Measurements from ENCODE around the gene REXO2. TPM values are rescaled to one million over a fixed set of nuclear protein-coding genes. Genes with fewer than 3 reads are reported as not detected.

REXO2 gene
- total RNA-seq, 1 experiment from 2014 or later = 72.5 TPM

DNA sequence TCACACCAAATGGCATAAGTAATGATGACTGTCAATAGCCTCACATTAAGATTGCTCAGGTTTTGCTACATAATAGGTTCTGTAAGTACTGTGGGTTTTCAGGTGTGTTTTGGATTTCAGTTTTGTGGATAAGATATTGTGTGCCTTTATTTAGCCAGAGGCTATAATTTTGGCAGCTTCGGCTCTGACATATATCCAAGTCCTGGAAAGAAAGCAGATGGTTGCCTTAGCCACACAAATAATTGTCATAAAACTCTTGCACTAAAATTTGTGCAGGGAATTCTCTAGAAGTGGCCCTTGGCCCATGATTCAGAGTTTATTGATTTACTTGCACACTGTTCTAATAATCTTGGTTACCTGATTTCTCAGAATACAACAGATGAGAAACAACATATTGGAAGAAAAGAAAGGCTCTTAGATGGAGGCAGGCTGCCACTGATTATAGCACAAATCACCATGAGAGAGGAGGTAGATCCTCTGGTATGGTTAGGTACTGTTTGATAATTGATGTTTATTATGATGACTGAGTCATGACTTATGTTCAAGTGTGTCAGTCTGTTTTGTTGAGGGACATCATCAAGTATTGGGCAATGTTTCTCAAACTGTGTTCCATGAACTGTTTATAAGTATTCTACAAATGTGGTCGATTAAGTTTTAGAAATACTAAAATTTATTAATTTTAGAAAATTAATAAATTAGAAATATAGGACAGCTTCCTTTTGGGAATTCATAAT is 9.6 kb downstream of the REXO2 start (continued):
- TF ChIP-seq ZBTB33 (IDR thresholded peaks at IDR 0.05; ENCODE audit: extremely low read depth, insufficient replicate concordance, low read length) (no peak), SRF (IDR thresholded peaks at IDR 0.05; ENCODE audit: low read depth) (no peak)

DNA sequence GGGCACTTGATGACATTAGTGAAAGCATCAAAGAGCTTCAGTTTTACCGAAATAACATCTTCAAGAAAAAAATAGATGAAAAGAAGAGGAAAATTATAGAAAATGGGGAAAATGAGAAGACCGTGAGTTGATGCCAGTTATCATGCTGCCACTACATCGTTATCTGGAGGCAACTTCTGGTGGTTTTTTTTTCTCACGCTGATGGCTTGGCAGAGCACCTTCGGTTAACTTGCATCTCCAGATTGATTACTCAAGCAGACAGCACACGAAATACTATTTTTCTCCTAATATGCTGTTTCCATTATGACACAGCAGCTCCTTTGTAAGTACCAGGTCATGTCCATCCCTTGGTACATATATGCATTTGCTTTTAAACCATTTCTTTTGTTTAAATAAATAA is 10.6 kb downstream of the REXO2 start:
- H3K9me3 ChIP-seq (ENCODE audit: control insufficient read depth in 1 of 2, insufficient read depth in 1 of 2, low read depth in 1 of 2, low read length in 2 of 2) = no peaks in the 10 kb centered on the region
- no TSS peak for BruUV-seq (replicated peaks)
- CTCF ChIA-PET = no interaction called here
- no peaks in the 10 kb centered on the region for H3K27me3 ChIP-seq (ENCODE audit: insufficient read depth, low read length)
- H3K27ac ChIP-seq (ENCODE audit: low read depth, low read length) = no peak overlapping the region
- intact Hi-C loops (cut with micrococcal nuclease) = no loop called here
- H3K4me3 ChIP-seq (replicated peaks in 1 of 2; ENCODE audit: low read depth in 1 of 2, low read length in 2 of 2) = no peak overlapping the region
- no peaks in the 10 kb centered on the region for H4K20me1 ChIP-seq (ENCODE audit: insufficient read depth)
- DNase-seq (ENCODE audit: low read depth, low spot score) (no peak), ATAC-seq (no peak)
- H3K4me2 ChIP-seq (ENCODE audit: low read length) = no peak overlapping the region
- POLR2A ChIA-PET = no interaction called here
- peaks cover 6 to 20% of the 10 kb centered on the region in 2 experiments; a peak in 3 of 4 replicates for H3K36me3 ChIP-seq (ENCODE audit: control insufficient read depth in 1 of 2, insufficient read depth in 2 of 2, low read length in 2 of 2)
- H3K79me2 ChIP-seq (ENCODE audit: insufficient read depth, low read length) = peaks cover 22% of the 10 kb centered on the region
- no peaks in the 10 kb centered on the region for H3K4me1 ChIP-seq (ENCODE audit: control insufficient read depth in 1 of 2, insufficient read depth in 2 of 2, low read length in 2 of 2)
- H2AFZ ChIP-seq (ENCODE audit: low read depth, low read length, poor library complexity, severe bottlenecking) = no peak overlapping the region
- no peak overlapping the region for H3K9ac ChIP-seq (ENCODE audit: low read length)
- RAD21 ChIA-PET (ENCODE audit: low non-redundant PET in 1 of 2, low total read pairs in 2 of 2, uncharacterized antibody in 2 of 2, unreplicated experiment in 2 of 2) = no interaction called here
- no peaks in the 10 kb centered on the region for H3K9me2 ChIP-seq (ENCODE audit: insufficient read depth)
- TF ChIP-seq CEBPB (IDR thresholded peaks at IDR 0.05; ENCODE audit: low read depth) = no peak
- no peak for TF ChIP-seq POLR2AphosphoS5 (IDR thresholded peaks at IDR 0.05; ENCODE audit: low read depth, low read length)
- TF ChIP-seq YY1 (IDR thresholded peaks at IDR 0.05; ENCODE audit: extremely low read depth, insufficient replicate concordance, low read depth, low read length) = no peak
- TF ChIP-seq EZH2phosphoT487 (IDR thresholded peaks at IDR 0.05; ENCODE audit: borderline replicate concordance) = no peak
- no peak for TF ChIP-seq ZBTB33 (IDR thresholded peaks at IDR 0.05; ENCODE audit: extremely low read depth, insufficient replicate concordance, low read length)
- TF ChIP-seq, protein P1, sequence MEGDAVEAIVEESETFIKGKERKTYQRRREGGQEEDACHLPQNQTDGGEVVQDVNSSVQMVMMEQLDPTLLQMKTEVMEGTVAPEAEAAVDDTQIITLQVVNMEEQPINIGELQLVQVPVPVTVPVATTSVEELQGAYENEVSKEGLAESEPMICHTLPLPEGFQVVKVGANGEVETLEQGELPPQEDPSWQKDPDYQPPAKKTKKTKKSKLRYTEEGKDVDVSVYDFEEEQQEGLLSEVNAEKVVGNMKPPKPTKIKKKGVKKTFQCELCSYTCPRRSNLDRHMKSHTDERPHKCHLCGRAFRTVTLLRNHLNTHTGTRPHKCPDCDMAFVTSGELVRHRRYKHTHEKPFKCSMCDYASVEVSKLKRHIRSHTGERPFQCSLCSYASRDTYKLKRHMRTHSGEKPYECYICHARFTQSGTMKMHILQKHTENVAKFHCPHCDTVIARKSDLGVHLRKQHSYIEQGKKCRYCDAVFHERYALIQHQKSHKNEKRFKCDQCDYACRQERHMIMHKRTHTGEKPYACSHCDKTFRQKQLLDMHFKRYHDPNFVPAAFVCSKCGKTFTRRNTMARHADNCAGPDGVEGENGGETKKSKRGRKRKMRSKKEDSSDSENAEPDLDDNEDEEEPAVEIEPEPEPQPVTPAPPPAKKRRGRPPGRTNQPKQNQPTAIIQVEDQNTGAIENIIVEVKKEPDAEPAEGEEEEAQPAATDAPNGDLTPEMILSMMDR (IDR thresholded peaks at IDR 0.05 in 2 of 3, conservative IDR thresholded peaks at IDR 0.05 in 1 of 3; ENCODE audit: borderline replicate concordance in 1 of 3, insufficient read depth in 1 of 3, low read depth in 2 of 3, low read length in 2 of 3) = no peak
- no peak for TF ChIP-seq POLR2A (IDR thresholded peaks at IDR 0.05; ENCODE audit: borderline replicate concordance, extremely low read depth, insufficient read depth, insufficient read length)
- TF ChIP-seq, protein P2, sequence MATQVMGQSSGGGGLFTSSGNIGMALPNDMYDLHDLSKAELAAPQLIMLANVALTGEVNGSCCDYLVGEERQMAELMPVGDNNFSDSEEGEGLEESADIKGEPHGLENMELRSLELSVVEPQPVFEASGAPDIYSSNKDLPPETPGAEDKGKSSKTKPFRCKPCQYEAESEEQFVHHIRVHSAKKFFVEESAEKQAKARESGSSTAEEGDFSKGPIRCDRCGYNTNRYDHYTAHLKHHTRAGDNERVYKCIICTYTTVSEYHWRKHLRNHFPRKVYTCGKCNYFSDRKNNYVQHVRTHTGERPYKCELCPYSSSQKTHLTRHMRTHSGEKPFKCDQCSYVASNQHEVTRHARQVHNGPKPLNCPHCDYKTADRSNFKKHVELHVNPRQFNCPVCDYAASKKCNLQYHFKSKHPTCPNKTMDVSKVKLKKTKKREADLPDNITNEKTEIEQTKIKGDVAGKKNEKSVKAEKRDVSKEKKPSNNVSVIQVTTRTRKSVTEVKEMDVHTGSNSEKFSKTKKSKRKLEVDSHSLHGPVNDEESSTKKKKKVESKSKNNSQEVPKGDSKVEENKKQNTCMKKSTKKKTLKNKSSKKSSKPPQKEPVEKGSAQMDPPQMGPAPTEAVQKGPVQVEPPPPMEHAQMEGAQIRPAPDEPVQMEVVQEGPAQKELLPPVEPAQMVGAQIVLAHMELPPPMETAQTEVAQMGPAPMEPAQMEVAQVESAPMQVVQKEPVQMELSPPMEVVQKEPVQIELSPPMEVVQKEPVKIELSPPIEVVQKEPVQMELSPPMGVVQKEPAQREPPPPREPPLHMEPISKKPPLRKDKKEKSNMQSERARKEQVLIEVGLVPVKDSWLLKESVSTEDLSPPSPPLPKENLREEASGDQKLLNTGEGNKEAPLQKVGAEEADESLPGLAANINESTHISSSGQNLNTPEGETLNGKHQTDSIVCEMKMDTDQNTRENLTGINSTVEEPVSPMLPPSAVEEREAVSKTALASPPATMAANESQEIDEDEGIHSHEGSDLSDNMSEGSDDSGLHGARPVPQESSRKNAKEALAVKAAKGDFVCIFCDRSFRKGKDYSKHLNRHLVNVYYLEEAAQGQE (IDR thresholded peaks at IDR 0.05; ENCODE audit: low read depth) = no peak
- TF ChIP-seq SP1 (IDR thresholded peaks at IDR 0.05; ENCODE audit: low read depth) = no peak
- no peak for TF ChIP-seq MAX (IDR thresholded peaks at IDR 0.05)
- no peak for TF ChIP-seq RAD21 (IDR thresholded peaks at IDR 0.05; ENCODE audit: low read depth)
- TF ChIP-seq EGR1 (IDR thresholded peaks at IDR 0.05; ENCODE audit: low read depth) = no peak
- TF ChIP-seq CBX3 (IDR thresholded peaks at IDR 0.05; ENCODE audit: low read depth) = no peak

Data from HCT116 (cell line).